ENCODE measurements around the gene LONP1.

Gene LONP1

GRCh38 chr19:5642204-5642603, 77.7 kb downstream of the LONP1 start:
- DNase-seq = no peak

All from NCI-H82 (cell line).